Neuron (in vitro differentiated cells): ENCODE measurements around the gene FAM171A1.
"Not testable (repeated sequence)": the region's sequence is repeated elsewhere in the genome, so short reads cannot be mapped to it uniquely, and the experiment has no call there.

Source experiments
- H2AFZ ChIP-seq: one replicate; pipeline ENCODE4 v1.6.1; 2013; ENCODE audit warnings: low read depth, mild to moderate bottlenecking, inconsistent platforms, low read length, moderate library complexity
- H3K27me3 ChIP-seq: one replicate; pipeline ENCODE4 v1.6.1; 2013; ENCODE audit warnings: low read length; ENCODE audit not compliant: insufficient read depth
- H3K36me3 ChIP-seq: one replicate; pipeline ENCODE4 v1.6.1; 2013; ENCODE audit warnings: low read length; ENCODE audit not compliant: insufficient read depth
- H3K4me1 ChIP-seq: one replicate; pipeline ENCODE4 v1.6.1; 2013; ENCODE audit warnings: low read length; ENCODE audit not compliant: insufficient read depth
- H3K4me3 ChIP-seq: 2 replicates; pipeline ENCODE4 v1.5.1; 2013; ENCODE audit warnings: mild to moderate bottlenecking, low read length, moderate library complexity
- H3K9me3 ChIP-seq: one replicate; pipeline ENCODE4 v1.6.1; 2013; ENCODE audit warnings: low read length

FAM171A1 gene

DNA sequence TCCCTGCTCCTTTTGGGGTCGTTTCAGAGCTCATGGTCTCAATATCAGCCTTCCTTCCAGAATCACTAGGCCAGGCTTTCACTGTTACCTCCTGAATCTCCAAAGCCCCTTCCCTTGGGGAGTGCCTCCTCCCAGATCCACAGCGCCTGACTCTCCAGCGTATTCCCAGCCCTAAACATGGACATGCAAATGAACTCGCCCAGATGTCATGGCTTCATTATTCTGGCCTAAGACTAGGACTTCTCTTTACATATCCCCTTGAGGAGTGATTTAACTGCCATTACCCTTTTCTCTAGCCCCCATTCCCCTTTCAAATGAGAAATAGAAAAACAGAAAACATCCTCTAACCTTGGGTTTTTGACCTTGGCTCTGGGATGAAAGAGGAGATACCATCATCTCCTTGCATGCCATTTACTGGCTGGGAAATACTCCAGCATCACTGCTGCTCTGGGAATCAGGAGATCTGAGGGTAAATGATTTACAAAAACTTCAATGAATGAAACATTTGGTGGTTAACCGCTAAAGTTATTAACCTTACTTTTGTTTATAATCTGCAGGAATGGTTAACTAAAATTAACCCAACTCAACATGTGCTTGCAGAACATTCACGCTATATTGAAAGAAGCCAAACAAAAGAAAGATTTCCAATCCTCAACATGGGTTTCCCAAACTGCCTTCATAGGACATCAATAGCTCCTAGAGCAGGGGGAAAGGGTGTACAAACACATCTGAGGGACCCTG lies 37.0 kb downstream of the FAM171A1 start:
- Histone ChIP-seq H3K9me3 (no peaks in the 10 kb centered on the region), H3K27me3 (no peaks in the 10 kb centered on the region), H3K4me1 (peaks cover 15% of the 10 kb centered on the region), H3K4me3 (no peak overlapping the region), H2AFZ (no peak overlapping the region), H3K36me3 (no peaks in the 10 kb centered on the region)

DNA sequence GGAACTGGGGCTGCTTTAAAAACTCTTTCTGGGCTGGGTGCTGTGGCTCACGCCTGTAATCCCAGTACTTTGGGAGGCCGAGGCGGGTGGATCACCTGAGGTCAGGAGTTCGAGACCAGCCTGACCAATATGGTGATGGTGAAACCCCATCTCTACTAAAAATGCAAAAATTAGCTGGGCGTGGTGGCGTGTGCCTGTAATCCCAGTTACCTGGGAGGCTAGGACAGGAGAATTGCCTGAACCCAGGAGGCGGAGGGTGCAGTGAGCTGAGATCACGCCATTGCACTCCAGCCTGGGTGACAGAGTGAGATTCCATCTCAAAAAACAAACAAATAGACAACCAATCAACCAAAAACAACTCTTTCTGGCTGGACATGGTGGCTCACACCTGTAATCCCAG lies 37.9 kb downstream of the FAM171A1 start:
- not testable (repeated sequence) for H3K9me3 ChIP-seq, H3K4me3 ChIP-seq, H2AFZ ChIP-seq, H3K36me3 ChIP-seq, H3K27me3 ChIP-seq
- H3K4me1 ChIP-seq: peaks cover 15% of the 10 kb centered on the region

DNA sequence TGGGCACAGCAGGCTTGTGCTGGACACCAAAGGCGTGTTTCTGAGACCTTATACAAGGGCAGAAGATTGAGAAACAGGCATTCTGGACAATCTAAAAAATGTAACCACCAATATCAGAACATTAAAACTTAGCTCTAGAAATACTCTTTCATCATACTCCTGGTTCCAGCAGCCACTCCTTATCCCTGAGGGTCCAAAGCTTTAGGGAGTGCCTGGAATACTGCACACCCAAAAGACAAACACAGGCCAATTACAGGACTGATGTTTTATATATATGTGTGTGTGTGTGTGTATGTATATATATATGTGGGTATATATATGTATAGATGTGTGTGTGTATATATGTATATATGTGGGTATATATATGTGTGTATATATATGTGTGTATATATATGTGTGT lies 39.6 kb downstream of the FAM171A1 start:
- H3K27me3 ChIP-seq: no peaks in the 10 kb centered on the region
- H2AFZ ChIP-seq: no peak overlapping the region
- no peaks in the 10 kb centered on the region for H3K9me3 ChIP-seq
- no peaks in the 10 kb centered on the region for H3K36me3 ChIP-seq
- peaks cover 15% of the 10 kb centered on the region for H3K4me1 ChIP-seq
- H3K4me3 ChIP-seq: no peak overlapping the region

DNA sequence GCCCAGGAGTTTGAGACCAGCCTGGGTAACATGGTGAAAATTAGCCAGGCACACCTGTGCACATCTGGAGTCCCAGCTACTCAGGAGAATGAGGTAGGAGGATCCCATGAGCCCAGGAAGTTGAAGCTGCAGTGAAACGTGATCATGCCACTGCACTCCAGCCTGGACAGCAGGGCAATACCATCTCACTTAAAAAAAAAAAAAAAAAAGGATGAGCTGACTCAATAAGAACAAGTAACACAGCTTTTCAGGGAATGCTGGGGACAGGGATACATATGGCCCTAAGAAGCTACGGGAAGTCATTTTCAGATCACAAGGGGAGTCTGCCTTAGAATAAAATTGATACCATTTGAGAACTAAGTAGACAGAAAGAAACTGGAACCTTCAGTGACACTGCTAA lies 41.7 kb downstream of the FAM171A1 start:
- Histone ChIP-seq H3K4me1 (peaks cover 4% of the 10 kb centered on the region), H3K27me3 (no peaks in the 10 kb centered on the region), H3K4me3 (no peak overlapping the region), H3K9me3 (no peaks in the 10 kb centered on the region), H3K36me3 (no peaks in the 10 kb centered on the region), H2AFZ (no peak overlapping the region)

DNA sequence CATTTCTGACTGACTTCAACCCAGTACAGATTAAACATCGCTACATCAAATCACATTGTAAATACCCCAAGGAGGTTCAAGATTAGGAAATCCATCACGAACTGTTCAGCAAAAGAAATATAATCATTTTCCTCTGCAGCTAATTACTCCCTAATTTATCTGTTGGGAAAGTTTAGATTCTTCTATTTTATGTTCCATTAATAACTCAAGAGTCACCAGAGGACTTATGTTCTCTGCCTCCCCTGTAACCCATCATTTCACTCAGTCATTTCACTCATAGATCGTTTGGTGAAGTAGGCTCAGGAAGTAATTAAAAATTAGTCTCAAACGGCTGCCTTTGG lies 45.2 kb downstream of the FAM171A1 start:
- Histone ChIP-seq H3K36me3 (no peaks in the 10 kb centered on the region), H3K27me3 (no peaks in the 10 kb centered on the region), H3K9me3 (no peaks in the 10 kb centered on the region), H3K4me1 (peaks cover 3% of the 10 kb centered on the region), H3K4me3 (no peak overlapping the region), H2AFZ (no peak overlapping the region)

DNA sequence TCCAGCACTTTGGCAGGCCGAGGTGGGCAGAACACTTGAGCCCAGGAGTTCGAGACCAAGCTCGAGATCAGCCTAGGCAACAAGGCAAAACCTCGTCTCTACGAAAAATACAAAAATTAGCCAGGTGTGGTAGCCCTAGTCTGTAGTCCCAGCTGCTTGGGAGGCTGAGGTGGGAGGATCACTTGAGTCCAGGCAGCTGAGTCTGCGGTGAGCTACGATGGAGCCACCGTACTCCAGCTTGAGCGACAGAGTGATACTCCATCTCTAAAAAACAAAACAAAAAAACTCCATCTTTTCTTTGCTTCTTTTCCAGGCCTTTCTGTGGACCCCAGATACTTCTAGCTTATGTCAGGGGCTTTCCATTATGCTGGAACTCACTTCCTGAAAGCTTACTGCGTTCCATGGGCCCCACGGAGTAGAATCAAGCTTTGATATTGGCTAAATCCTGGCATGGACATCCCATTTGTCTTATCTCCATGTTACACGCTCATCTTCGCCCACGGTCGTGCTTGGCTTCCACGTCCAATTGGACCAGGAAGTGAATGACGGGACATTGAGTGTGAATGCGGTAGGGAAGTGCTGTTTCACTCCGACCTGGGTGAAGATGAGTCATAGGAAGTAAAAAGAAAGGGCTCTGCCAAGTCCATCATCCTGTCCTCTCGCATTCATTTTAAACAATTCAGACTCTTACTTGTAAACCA lies 45.7 kb downstream of the FAM171A1 start:
- Histone ChIP-seq H3K4me1 (peaks cover 3% of the 10 kb centered on the region), H3K4me3 (no peak overlapping the region), H3K9me3 (no peaks in the 10 kb centered on the region), H2AFZ (no peak overlapping the region), H3K36me3 (no peaks in the 10 kb centered on the region), H3K27me3 (no peaks in the 10 kb centered on the region)

DNA sequence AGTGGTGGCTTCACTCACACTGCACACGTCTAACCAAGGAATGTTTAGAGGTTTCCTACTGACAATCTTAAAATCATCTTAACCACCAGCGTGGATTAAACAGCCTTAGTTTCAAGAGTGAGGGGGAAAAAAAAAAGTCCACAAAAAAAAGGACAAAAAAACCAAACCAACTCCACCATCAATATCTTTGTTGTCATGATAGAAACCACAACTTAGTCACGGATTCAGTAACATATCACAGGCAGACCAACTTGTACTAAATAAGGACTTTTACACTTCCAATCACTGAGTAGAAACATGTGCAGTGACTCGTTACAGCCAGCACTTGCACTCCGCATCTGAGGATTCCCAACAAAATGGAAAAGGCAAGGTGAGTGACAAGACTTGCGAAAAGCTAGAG lies 46.5 kb downstream of the FAM171A1 start:
- Histone ChIP-seq H3K36me3 (no peaks in the 10 kb centered on the region), H3K27me3 (no peaks in the 10 kb centered on the region), H2AFZ (no peak overlapping the region), H3K4me3 (no peak overlapping the region), H3K9me3 (no peaks in the 10 kb centered on the region), H3K4me1 (peaks cover 3% of the 10 kb centered on the region)

DNA sequence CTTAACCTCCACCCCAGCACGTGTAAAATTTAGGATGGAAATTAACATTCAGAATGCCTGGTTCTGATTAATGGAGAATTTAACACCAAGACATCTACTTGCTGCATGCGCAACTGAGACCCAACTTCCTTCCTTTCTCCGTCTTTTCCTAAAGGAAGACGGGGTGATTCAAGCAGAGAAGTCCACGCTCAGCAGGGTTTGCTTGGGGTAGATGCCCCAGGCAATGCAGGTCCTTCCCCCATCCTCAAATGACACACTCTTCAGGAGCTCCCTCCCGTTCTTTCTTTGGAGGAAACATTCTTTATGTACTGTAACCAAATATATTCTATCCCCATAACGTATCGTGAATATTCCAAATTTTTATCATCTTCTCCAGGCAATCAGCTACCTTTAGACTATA lies 47.0 kb downstream of the FAM171A1 start:
- no peak overlapping the region for H2AFZ ChIP-seq

DNA sequence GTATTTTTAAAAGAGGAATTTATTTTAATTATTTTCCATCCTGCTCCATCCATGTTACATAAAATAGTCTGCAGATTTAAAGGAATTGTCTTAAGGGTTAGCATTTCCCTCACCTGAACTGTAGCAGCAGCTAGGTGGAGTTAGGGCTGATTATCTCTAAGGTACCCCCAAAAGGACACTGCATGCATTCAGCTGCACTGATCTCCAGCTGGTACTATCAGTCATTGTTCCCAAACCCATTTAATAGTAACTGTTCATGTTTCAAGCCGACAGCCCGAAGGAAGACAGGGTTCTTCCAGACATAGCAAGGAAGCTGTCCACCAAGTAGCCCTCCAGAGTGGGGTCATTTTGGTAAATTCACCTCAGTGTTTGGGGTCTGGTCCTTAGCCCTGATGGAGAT lies 48.7 kb downstream of the FAM171A1 start:
- H3K4me3 ChIP-seq: no peak overlapping the region
- H3K36me3 ChIP-seq: no peaks in the 10 kb centered on the region
- H3K9me3 ChIP-seq: no peaks in the 10 kb centered on the region
- H3K4me1 ChIP-seq: peaks cover 3% of the 10 kb centered on the region
- H2AFZ ChIP-seq: no peak overlapping the region
- no peaks in the 10 kb centered on the region for H3K27me3 ChIP-seq

More for the DNA sequence above, 47.0 kb downstream of the FAM171A1 start:
- Histone ChIP-seq H3K27me3 (no peaks in the 10 kb centered on the region), H3K4me3 (no peak overlapping the region), H3K36me3 (no peaks in the 10 kb centered on the region), H3K9me3 (no peaks in the 10 kb centered on the region), H3K4me1 (peaks cover 3% of the 10 kb centered on the region)

DNA sequence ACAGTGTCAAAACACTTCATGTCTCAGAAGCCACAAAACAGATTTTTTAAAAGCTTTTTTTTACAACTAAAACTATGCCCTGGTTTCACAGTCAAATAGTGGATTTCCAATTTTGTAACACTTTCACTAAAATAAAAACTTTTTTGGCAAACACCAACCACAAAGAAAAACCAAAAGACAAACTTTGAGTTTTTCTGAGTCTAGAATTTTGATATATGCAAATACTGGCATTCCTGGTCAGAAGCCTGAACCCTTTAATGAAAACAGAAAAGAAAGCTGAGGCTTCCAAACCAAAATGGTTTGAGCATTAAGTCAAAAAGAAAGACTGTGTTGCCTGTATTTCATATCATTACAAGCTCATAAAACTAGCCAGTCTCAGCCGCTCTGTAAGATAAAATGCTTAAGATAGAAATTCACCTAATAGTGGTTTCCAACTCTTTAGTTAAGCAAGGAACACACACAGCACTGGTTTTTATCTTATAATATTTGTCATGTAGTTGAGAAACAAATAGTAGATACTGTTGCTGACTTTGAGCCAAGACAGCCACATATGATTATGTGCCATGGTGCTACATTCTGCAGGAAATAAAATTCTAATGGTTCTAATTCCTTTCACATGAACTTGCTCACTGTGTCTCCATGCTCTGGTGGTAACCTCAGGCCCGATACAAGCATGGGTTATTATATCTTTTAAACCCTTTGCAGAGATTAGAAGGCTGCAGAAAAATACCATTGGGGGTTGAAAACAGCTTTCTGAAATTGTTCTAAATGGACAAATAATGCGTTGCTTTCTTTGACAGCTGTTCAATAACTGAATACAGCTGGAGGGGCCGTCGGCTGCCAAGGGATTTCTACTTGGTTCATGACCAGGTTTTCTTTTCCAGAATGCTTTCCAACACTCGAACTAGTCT lies 49.4 kb downstream of the FAM171A1 start:
- no peak overlapping the region for H2AFZ ChIP-seq
- H3K27me3 ChIP-seq: no peaks in the 10 kb centered on the region
- H3K4me3 ChIP-seq: no peak overlapping the region
- peaks cover 3% of the 10 kb centered on the region for H3K4me1 ChIP-seq
- no peaks in the 10 kb centered on the region for H3K9me3 ChIP-seq
- no peaks in the 10 kb centered on the region for H3K36me3 ChIP-seq

DNA sequence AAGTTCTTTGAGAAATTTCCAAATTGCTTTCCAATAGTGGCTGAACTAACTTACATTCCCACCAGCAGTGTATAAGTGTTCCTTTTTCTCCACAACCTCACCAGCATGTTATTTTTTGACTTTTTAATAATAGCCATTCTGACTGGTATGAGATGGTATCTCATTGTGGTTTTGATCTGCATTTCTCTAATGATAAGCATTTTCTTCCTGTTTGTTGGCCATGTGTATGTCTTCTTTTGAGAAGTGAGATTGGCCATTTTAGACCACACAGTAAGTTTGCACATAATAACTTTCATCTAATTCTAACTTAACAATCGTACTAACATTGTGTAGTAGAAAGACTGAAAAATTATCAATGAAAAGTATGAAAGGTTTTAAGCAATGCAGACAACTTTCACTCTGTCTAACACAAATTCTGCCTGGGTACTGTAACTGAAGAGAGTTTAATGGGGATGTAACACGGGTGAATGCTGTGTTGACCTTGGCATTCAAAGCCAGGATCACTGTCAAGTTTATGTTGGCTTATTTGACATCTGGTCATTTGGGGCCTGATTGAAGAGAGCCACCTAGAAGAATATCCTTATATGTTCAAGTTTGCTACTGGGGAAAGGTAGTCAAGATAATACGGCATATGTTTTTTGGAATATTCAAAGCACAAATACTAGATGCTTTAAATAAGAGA lies 50.4 kb downstream of the FAM171A1 start:
- Histone ChIP-seq H2AFZ (no peak overlapping the region), H3K9me3 (no peaks in the 10 kb centered on the region), H3K27me3 (no peaks in the 10 kb centered on the region), H3K36me3 (no peaks in the 10 kb centered on the region), H3K4me1 (peaks cover 3% of the 10 kb centered on the region), H3K4me3 (no peak overlapping the region)

DNA sequence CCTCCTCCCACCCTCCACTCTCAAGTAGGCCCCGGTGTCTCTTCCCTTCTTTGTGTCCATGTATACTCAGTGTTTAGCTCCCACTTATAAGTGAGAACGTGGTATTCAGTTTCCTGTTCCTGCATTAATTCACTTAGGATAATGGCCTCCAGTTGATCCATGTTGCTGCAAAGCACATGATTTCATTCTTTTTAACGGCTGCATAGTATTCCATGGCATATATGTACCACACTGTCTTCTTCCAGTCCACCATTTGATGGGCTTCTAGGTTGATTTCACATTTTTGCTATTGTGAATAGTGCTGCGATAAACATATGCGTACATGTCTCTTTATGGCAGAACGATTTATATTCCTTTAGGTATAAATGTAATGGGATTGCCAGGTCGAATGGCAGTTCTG lies 51.0 kb downstream of the FAM171A1 start:
- no peaks in the 10 kb centered on the region for H3K36me3 ChIP-seq
- H3K27me3 ChIP-seq: no peaks in the 10 kb centered on the region
- no peak overlapping the region for H2AFZ ChIP-seq
- H3K4me3 ChIP-seq: no peak overlapping the region
- peaks cover 3% of the 10 kb centered on the region for H3K4me1 ChIP-seq
- no peaks in the 10 kb centered on the region for H3K9me3 ChIP-seq
